ENCODE results near the gene FOS.

FOS gene

DNA sequence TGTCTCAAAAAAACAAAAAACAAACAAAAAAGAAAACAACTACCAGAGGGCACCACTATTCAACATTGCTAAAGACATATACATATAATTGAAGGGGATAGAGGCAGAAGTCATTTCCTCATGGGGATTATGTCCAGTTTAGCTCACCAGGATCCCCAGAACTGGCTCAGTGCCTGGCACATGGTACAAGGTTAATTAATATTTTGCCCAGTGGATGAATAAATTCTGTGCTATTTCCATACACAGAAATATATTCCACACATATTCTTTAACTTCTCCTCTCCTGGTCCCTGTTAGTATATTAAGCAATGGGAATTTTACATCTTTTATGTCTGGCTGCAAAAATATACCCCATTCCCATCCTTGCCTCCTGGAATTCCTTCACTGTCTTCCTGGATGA, 6.7 kb downstream of the FOS start:
- DNase-seq, result no peak
- Mint-ChIP-seq H3K4me1 (peaks cover 5% of the 10 kb centered on the region), H3K9me3 (no peaks in the 10 kb centered on the region), H3K27me3 (peaks cover 79% of the 10 kb centered on the region), H3K36me3 (peaks cover 5% of the 10 kb centered on the region), H3K4me3 (no peak overlapping the region), H3K27ac (no peak overlapping the region)
- CTCF ChIA-PET, result no interaction called here

DNA sequence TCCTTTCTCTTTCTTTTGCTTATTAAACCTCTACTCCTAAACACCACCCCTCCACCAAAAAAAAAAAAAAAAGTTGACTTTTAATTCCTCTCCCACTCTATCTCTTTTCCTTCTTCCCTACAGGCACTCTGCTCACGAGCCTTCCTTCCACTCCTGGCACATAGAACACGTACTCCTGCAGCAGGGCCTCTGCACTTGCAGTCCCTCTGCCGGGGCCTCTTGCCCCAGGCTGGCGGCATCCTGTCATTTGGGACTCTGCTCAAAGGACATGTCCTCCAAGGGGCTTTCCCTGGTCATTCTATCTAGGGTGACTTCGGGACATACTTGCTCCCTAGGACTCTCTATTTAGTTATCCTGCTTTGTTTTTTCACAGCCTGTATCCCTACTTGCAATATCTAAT, 7.7 kb downstream of the FOS start:
- CTCF ChIA-PET, result no interaction called here
- Mint-ChIP-seq H3K4me1 (peaks cover 2% of the 10 kb centered on the region), H3K9me3 (no peaks in the 10 kb centered on the region), H3K36me3 (peaks cover 3% of the 10 kb centered on the region), H3K27me3 (peaks cover 76% of the 10 kb centered on the region), H3K27ac (peak overlapping the region; percentile 38), H3K4me3 (no peak overlapping the region)
- DNase-seq, result no peak

DNA sequence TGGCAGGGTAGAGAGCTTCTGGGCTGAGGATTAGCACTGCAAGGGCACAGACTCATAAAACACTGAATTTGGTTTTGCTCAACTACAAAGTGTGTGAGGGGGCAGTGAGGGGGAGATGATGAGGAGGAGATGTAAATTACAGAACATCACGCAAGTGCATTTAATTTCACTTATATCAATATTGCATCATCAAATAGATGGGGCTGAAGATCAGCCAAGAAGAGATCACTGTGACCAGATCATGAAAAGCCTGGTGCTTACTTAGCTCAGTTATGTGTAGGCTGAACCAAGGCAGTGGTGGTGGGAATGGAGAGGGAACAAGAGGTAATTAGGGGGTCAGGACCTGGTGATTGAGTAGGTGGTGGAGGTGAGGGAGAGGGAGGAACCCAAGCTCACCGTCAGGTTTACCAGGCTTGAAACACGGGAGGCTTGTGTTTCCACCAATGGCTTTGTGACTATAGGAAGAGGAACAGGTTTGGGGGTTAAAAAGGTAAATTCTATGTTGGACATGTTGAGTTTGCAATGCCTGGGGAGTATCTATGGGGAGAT, 11.3 kb downstream of the FOS start:
- H3K4me1 Mint-ChIP-seq, result peaks cover 11% of the 10 kb centered on the region
- no peaks in the 10 kb centered on the region for H3K9me3 Mint-ChIP-seq
- H3K4me3 Mint-ChIP-seq, result no peak overlapping the region
- no peak overlapping the region for H3K27ac Mint-ChIP-seq
- CTCF ChIA-PET, result interaction anchor here (0.8 to 1.2 kb wide), 3 partner anchors 13 to 199 kb away, joined by 3 read pairs; no protein-coding TSS in a partner anchor
- H3K27me3 Mint-ChIP-seq, result peaks cover 65% of the 10 kb centered on the region
- no peaks in the 10 kb centered on the region for H3K36me3 Mint-ChIP-seq
- no peak for DNase-seq

DNA sequence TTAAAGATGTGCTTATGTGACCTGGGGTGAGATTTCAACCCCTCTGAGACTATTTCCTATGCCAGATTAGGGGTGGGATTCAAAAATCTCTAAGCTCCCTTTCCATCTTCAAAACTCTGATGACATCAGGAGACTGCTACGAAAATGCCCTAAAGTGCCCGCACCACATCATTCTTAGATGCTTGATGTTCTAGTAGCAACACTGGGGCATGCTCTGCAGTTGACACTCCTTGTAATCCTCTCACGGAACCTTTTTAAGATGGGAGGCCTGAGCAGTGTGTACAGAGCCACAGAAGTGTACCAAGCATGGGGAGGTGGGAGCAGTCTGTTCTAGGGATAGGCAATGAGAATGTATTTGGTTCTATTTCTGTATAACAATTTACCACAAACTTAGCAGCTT, 12.2 kb downstream of the FOS start:
- Mint-ChIP-seq H3K27me3 (peaks cover 66% of the 10 kb centered on the region), H3K4me1 (peaks cover 20% of the 10 kb centered on the region), H3K9me3 (no peaks in the 10 kb centered on the region), H3K36me3 (no peaks in the 10 kb centered on the region), H3K4me3 (no peak overlapping the region), H3K27ac (no peak overlapping the region)
- DNase-seq, result no peak
- CTCF ChIA-PET, result interaction anchor here (1.1 to 1.3 kb wide), 3 partner anchors 10 to 198 kb away, joined by 3 to 5 read pairs (median 3); no protein-coding TSS in a partner anchor

DNA sequence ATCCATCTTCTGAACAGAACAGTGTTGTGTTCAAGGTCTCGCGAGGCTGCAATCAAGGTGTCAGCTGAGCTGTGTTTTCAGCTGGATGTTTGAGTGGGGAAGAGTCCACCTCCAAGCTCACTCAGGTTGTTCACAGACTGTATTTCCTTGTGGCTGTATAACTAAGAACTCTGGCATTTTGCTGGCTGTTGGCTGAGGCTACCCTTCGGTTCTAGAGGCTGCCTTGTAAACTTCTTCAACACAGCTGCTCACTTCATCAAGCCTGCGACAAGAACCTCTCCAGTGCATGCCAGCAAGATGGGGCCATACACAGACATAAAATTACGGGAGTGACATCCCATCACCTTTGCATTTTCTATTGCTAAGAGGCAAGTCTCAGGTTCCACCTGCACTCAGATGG, 12.7 kb downstream of the FOS start:
- no peak overlapping the region for H3K27ac Mint-ChIP-seq
- no peaks in the 10 kb centered on the region for H3K36me3 Mint-ChIP-seq
- no peak overlapping the region for H3K4me3 Mint-ChIP-seq
- H3K4me1 Mint-ChIP-seq, result peaks cover 25% of the 10 kb centered on the region
- no peak for DNase-seq
- H3K9me3 Mint-ChIP-seq, result no peaks in the 10 kb centered on the region
- CTCF ChIA-PET, result interaction anchor here (1.2 to 1.3 kb wide), 2 partner anchors 10 to 160 kb away, joined by 3 to 5 read pairs; no protein-coding TSS in a partner anchor
- peaks cover 67% of the 10 kb centered on the region for H3K27me3 Mint-ChIP-seq

DNA sequence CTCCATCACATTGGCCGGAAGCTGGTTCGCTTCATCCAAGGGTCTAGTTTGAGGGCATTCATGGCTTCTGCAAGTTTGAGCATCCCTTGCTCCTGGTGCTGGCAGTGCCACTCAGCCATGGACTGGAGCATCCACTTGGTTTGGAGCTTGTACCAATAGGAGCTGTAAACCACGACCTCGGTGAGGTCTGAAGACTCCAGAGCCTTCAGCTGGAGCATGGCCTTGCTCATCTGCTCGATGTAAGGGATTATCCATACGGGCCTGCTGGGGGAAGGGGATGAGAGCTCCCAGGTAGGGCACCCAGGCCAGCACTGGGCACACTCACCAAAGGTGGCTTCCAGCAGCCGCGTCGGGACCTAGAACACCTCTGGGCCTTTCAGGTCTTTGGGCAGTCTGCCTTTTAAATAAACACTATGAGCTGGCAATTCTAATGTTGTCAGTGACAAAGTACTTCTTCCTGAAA, 13.5 kb downstream of the FOS start:
- H3K27me3 Mint-ChIP-seq, result peaks cover 62% of the 10 kb centered on the region
- H3K27ac Mint-ChIP-seq, result no peak overlapping the region
- H3K9me3 Mint-ChIP-seq, result no peaks in the 10 kb centered on the region
- DNase-seq, result no peak
- no peak overlapping the region for H3K4me3 Mint-ChIP-seq
- H3K4me1 Mint-ChIP-seq, result peaks cover 27% of the 10 kb centered on the region
- CTCF ChIA-PET, result interaction anchor here (0.8 to 1.1 kb wide), 2 partner anchors 9 to 11 kb away, joined by 3 read pairs; no protein-coding TSS in a partner anchor
- no peaks in the 10 kb centered on the region for H3K36me3 Mint-ChIP-seq

DNA sequence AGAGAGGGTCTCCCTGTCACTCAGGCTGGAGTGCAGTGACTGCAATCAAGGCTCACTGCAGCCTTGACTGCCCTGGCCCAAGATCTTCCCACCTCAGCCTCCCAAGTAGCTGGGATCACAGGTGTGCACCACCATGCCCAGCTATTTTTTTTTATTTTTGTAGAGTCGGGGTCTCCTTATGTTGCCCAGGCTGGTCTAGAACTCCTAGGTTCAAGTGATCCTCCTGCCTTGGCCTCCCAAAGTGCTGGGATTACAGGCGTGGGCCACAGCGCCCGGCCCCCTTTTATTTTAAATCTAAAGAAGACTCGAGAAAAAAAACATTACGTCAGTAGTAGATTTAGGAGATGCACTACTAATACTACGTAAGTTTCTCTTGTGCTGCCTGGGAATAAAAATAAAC, 14.3 kb downstream of the FOS start:
- no peaks in the 10 kb centered on the region for H3K9me3 Mint-ChIP-seq

DNA sequence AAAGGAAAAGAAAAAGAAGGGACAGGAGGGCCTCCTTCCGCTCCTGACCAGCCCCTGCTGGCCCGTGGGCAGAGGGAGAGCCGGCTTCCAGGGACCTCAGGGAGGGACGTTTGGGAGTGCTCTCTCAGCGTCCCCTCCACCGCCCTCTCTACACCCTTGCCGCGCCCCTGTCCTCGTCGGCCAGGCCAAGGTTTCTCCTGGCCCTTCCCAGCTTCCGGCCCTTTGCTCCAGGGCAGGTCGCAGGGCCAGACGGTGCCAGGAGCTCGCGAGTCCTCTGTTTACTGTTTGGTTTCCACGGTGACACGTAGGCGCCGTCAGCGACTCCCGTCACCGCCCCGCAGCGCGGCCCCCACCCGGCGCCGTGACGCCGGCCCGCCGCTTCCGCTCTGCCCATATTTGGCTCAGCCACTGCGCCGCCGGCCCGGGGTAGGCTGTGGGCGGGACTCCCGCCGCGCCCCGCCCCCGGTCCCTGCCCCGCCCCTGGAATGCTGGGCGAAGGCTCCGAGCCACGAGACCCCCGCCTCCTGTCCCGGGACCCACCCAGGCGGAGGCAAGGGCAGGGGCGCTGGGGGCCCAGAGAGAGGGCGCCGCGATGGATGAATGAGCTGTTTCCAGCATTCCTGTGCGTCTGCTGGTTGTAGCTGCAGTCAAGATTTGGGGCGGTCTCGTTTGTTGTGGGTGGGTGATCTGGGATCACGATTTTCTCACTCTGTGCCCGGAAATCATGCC, 15.5 kb downstream of the FOS start:
- peak; percentile 94 for DNase-seq
- peaks cover 56% of the 10 kb centered on the region for H3K27me3 Mint-ChIP-seq
- no peaks in the 10 kb centered on the region for H3K9me3 Mint-ChIP-seq
- peak overlapping the region; percentile 73 for H3K4me3 Mint-ChIP-seq
- peaks cover 25% of the 10 kb centered on the region for H3K4me1 Mint-ChIP-seq
- H3K36me3 Mint-ChIP-seq, result no peaks in the 10 kb centered on the region
- CTCF ChIA-PET, result interaction anchor here (0.9 to 6.6 kb wide), 9 partner anchors 10 to 366 kb away, joined by 3 to 100 read pairs (median 9); partner anchors contain the start of gene NEK9
- H3K27ac Mint-ChIP-seq, result peak overlapping the region; percentile 60

More for the DNA sequence above, 14.3 kb downstream of the FOS start:
- CTCF ChIA-PET, result interaction anchor here (0.8 to 1.7 kb wide), 2 partner anchors 9 to 11 kb away, joined by 3 to 6 read pairs; no protein-coding TSS in a partner anchor
- no peak overlapping the region for H3K27ac Mint-ChIP-seq
- H3K4me3 Mint-ChIP-seq, result peak overlapping the region; percentile 67
- no peak for DNase-seq
- peaks cover 64% of the 10 kb centered on the region for H3K27me3 Mint-ChIP-seq
- H3K36me3 Mint-ChIP-seq, result no peaks in the 10 kb centered on the region
- peaks cover 25% of the 10 kb centered on the region for H3K4me1 Mint-ChIP-seq

DNA sequence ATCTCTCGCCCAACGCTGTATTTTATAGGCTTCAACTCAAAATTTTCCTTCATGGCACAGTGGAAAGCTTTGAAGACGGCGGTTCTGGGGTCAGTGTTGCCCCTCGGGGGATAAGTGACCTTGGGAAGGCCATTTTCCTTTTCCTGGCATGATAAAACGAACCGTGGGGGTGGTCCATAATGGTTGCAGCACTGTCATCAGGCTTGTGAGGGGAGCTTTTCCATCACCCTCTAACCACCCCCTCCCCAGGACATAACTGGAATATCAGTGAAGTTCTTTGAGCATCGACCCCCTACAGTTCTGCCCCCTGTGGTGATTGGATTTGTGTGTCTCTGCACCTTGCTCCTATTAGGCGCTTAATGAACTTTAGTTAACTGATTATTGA, 16.0 kb downstream of the FOS start:
- Mint-ChIP-seq H3K4me3 (peak overlapping the region; percentile 63), H3K4me1 (peaks cover 25% of the 10 kb centered on the region), H3K27ac (no peak overlapping the region), H3K36me3 (no peaks in the 10 kb centered on the region), H3K27me3 (peaks cover 50% of the 10 kb centered on the region), H3K9me3 (no peaks in the 10 kb centered on the region)
- DNase-seq, result no peak
- CTCF ChIA-PET, result interaction anchor here (0.8 to 6.6 kb wide), 11 partner anchors 10 to 365 kb away, joined by 3 to 100 read pairs (median 8); partner anchors contain the start of gene NEK9

DNA sequence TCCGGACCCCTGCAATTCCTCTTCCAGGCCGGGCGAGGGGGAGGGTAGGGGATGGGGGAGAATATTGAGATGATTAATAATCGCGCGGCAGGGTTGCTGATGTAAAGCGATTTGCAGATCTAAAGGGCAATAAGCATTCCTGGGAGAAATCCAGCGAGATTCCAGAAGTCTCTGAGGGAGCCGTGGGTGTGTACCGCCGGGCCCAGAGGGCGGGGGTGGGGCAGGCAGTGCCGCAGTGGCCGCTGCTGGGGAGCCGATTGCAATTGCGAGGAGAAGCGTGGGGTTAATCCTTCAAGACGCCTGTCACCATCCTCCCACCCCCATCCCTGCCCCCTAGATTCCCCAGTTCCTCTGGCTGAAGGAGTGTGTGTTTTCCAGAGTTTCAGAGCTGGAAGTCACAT, 16.4 kb downstream of the FOS start:
- Mint-ChIP-seq H3K4me1 (peaks cover 25% of the 10 kb centered on the region), H3K9me3 (no peaks in the 10 kb centered on the region), H3K4me3 (peak overlapping the region; percentile 72), H3K27me3 (peaks cover 46% of the 10 kb centered on the region), H3K36me3 (no peaks in the 10 kb centered on the region), H3K27ac (no peak overlapping the region)
- no peak for DNase-seq
- CTCF ChIA-PET, result interaction anchor here (0.7 to 6.6 kb wide), 16 partner anchors 9 to 427 kb away, joined by 3 to 100 read pairs (median 4); partner anchors contain the start of gene NEK9

DNA sequence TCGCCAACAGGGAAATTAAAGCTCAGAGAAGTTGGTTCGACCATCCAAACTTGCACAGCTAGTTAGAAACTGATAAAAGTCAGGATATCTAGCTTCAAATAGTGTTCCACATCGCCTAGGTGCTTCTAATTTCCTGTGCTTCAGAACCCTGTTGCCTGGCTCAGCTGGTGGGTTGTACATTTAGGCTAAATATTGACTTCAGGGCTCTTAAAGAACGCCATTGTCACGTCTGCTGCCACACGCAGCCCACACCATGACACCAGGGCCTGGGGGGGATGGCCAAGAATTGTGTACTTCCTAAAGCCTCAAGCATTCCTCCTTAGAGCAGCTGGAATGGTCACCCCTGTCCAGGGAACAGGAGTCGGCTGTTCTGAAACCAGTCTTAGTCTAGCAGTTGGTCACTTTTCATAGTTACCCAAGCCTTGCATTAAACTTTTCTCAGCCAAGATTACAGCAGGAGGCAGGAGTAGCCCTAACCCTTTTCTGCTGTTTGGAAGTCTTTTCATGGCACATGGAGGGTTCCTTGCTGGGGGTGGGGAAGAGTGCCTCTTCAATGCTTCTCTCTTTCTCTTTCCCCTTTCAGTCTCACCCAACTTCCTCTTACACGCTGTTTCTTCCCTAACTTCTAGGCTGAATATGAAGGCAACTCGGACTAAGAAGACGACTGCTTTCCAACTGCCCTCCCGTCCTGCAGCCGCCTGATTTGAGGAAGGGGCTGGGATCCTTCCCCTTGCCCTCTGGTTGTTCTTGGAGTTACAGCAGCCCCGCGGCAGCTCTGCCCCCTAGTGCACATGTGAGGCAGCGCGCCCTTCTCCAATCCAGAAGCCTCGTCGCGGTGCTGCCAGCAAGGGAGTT, 17.1 kb downstream of the FOS start:
- H3K36me3 Mint-ChIP-seq, result no peaks in the 10 kb centered on the region
- H3K27ac Mint-ChIP-seq, result peak overlapping the region; percentile 51
- H3K4me1 Mint-ChIP-seq, result peaks cover 25% of the 10 kb centered on the region
- H3K4me3 Mint-ChIP-seq, result peak overlapping the region; percentile 72
- CTCF ChIA-PET, result interaction anchor here (0.7 to 6.6 kb wide), 16 partner anchors 9 to 428 kb away, joined by 3 to 100 read pairs (median 6); partner anchors contain the start of gene NEK9
- no peaks in the 10 kb centered on the region for H3K9me3 Mint-ChIP-seq
- peak; percentile 84 for DNase-seq
- H3K27me3 Mint-ChIP-seq, result peaks cover 44% of the 10 kb centered on the region

DNA sequence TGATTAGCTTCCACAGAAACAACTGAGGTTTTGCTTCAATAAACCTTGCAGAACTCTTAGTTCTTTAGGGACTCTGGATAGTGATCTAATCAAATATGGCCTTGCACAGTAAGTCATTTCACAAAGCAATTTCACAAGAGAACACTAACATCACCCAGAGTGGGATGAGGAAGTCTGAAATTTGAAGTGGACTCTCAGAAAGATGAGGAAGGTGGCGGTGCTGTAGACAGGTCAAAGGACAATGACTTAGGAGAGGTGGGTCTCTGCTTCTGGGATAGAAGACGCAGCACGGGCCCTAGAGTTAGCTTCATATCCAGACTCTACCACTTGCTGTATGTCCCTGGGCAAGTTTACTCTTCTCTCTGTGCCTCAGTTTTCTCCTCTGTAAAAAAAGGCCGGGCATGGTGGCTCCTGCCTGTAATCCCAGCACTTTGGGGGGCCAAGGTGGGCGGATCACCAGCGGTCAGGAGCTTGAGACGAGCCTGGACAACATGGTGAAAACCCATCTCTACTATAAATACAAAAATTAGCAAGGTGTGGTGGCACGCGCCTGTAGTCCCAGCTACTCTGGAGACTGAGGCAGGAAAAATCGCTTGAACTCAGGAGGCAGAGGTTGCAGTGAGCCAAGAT, 18.9 kb downstream of the FOS start:
- peaks cover 39% of the 10 kb centered on the region for H3K4me1 Mint-ChIP-seq
- no peak overlapping the region for H3K27ac Mint-ChIP-seq
- no peaks in the 10 kb centered on the region for H3K9me3 Mint-ChIP-seq
- CTCF ChIA-PET, result interaction anchor here (1.0 to 6.6 kb wide), 9 partner anchors 9 to 190 kb away, joined by 3 to 100 read pairs (median 5); partner anchors contain the start of gene NEK9
- no peak for DNase-seq
- no peaks in the 10 kb centered on the region for H3K36me3 Mint-ChIP-seq
- no peak overlapping the region for H3K4me3 Mint-ChIP-seq
- peaks cover 31% of the 10 kb centered on the region for H3K27me3 Mint-ChIP-seq

DNA sequence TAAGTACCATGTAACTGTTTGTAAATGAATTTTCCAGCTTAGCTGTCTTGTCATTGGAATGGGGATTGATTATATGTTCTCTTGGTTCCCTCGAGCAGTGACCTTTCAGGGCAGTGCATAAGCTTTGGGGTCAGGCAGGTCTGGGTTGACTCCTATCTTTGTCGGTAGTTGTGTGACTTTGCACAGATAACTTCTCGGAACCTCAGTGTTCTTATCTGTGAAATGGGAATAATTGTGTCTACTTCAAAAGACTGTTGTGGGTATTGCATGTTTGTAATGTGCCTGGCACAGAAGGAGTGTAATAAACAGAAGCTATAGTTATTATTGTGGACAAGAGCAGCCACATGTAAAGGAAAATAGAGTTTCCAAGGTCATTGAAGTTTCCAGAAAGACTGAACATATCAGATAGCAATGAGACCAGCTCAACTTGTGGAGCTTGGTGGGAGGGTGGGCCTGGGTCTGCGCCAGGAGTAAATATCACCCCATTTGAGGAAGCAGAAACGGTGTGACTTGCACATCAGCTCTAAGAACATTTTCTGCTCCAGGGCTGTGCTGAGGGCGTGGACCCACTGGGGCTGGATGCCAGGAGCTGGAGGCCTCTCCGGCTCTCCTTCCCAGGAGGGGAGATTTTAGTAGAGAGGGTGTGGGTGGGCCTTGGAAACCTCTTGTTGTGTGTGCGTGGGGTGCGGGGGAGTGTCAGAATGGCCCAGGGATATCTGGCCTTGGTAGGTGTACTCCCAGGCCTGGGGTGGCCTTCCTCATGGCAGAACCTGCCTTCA, 19.7 kb downstream of the FOS start:
- Mint-ChIP-seq H3K36me3 (no peaks in the 10 kb centered on the region), H3K9me3 (no peaks in the 10 kb centered on the region), H3K4me3 (no peak overlapping the region), H3K27ac (no peak overlapping the region), H3K27me3 (peaks cover 31% of the 10 kb centered on the region), H3K4me1 (peaks cover 42% of the 10 kb centered on the region)
- DNase-seq, result no peak
- CTCF ChIA-PET, result interaction anchor here (1.0 to 6.6 kb wide), 6 partner anchors 16 to 170 kb away, joined by 3 to 100 read pairs (median 6); partner anchors contain the start of gene NEK9
